ENCODE measurements around the gene ARAP2.

DNA sequence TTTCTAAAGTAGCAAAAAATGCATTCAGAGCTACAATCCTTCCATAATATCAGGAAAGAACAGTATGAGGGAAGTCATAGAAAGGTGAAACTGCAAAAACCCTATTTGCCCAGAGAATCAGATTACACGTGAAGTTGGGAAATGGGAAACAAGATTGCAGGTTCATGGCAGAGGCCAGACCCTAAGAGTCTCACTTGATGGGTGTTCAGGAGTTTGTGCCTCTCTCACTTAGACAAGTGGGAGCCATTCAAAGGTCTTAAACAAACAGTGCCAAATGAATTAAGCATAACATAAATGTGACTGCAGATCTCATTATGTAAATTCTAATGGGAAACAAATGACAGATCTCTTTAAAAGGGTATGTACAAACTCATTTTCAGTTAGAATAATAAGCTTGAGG is 91.6 kb downstream of the ARAP2 start:
- no peak for TF ChIP-seq POLR2A (IDR thresholded peaks at IDR 0.05)
- TF ChIP-seq, protein P1, sequence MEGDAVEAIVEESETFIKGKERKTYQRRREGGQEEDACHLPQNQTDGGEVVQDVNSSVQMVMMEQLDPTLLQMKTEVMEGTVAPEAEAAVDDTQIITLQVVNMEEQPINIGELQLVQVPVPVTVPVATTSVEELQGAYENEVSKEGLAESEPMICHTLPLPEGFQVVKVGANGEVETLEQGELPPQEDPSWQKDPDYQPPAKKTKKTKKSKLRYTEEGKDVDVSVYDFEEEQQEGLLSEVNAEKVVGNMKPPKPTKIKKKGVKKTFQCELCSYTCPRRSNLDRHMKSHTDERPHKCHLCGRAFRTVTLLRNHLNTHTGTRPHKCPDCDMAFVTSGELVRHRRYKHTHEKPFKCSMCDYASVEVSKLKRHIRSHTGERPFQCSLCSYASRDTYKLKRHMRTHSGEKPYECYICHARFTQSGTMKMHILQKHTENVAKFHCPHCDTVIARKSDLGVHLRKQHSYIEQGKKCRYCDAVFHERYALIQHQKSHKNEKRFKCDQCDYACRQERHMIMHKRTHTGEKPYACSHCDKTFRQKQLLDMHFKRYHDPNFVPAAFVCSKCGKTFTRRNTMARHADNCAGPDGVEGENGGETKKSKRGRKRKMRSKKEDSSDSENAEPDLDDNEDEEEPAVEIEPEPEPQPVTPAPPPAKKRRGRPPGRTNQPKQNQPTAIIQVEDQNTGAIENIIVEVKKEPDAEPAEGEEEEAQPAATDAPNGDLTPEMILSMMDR (IDR thresholded peaks at IDR 0.05), result no peak
